Astrocyte (in vitro differentiated cells and primary cell): ENCODE measurements around the gene ZGPAT. TPM values are rescaled to one million over a fixed set of nuclear protein-coding genes. Genes with fewer than 3 reads are reported as not detected.

Source experiments
- DNase-seq: peaks from one replicate; pipeline ENCODE4 v3.0.0-alpha.2; 2010; ENCODE audit warnings: low read depth
- FAIRE-seq: peaks from 2 replicates; lab custom pipeline; 2011; peaks lifted over from hg19 to GRCh38; lab: Jason Lieb, UNC
- H2AFZ ChIP-seq: 2 replicates; pipeline ENCODE4 v1.6.0; 2012; ENCODE audit warnings: low read depth, low read length, inconsistent platforms
- H3K27ac ChIP-seq: 2 replicates; pipeline ENCODE4 v1.5.1; 2011; ENCODE audit warnings: low read depth, low read length, inconsistent platforms
- H3K27me3 ChIP-seq: 2 replicates; pipeline ENCODE4 v1.6.0; 2011; ENCODE audit warnings: low read length, inconsistent platforms; ENCODE audit not compliant: insufficient read depth
- H3K36me3 ChIP-seq: 2 replicates; pipeline ENCODE4 v1.5.1; 2011; ENCODE audit warnings: low read length, inconsistent platforms; ENCODE audit not compliant: insufficient read depth
- H3K4me1 ChIP-seq: 2 replicates; pipeline ENCODE4 v1.5.1; 2011; ENCODE audit warnings: low read length, inconsistent platforms; ENCODE audit not compliant: insufficient read depth
- H3K4me2 ChIP-seq: 2 replicates; pipeline ENCODE4 v1.6.0; 2012; ENCODE audit warnings: low read length, inconsistent platforms
- H3K4me3 ChIP-seq: 2 replicates; pipeline ENCODE4 v1.5.1; 2011; ENCODE audit warnings: low read depth, mild to moderate bottlenecking, low read length, inconsistent platforms; ENCODE audit not compliant: insufficient read depth
- H3K79me2 ChIP-seq: 2 replicates; pipeline ENCODE4 v1.6.0; 2012; ENCODE audit warnings: mild to moderate bottlenecking, low read length, inconsistent platforms; ENCODE audit not compliant: insufficient read depth
- H3K9ac ChIP-seq: 2 replicates; pipeline ENCODE4 v1.6.0; 2012; ENCODE audit warnings: mild to moderate bottlenecking, low read length, inconsistent platforms
- H3K9me3 ChIP-seq: 2 replicates; pipeline ENCODE4 v1.5.1; 2012; ENCODE audit warnings: low read depth, mild to moderate bottlenecking, low read length, inconsistent platforms; ENCODE audit not compliant: insufficient read depth
- H4K20me1 ChIP-seq: 2 replicates; pipeline ENCODE4 v1.6.0; 2012; ENCODE audit warnings: low read length, inconsistent platforms; ENCODE audit not compliant: insufficient read depth
- H3K27ac Mint-ChIP-seq: one replicate; pipeline ENCODE4 v1.8.0; 2021; ENCODE audit warnings: mild to moderate bottlenecking, mixed read lengths; ENCODE audit not compliant: unreplicated experiment
- H3K27me3 Mint-ChIP-seq: one replicate; pipeline ENCODE4 v1.8.0; 2021; ENCODE audit warnings: low read depth, mixed read lengths; ENCODE audit not compliant: unreplicated experiment
- H3K36me3 Mint-ChIP-seq: one replicate; pipeline ENCODE4 v1.8.0; 2021; ENCODE audit warnings: low read depth, mixed read lengths; ENCODE audit not compliant: unreplicated experiment
- H3K4me1 Mint-ChIP-seq: one replicate; pipeline ENCODE4 v1.8.0; 2021; ENCODE audit warnings: low read depth, mixed read lengths; ENCODE audit not compliant: unreplicated experiment
- H3K4me3 Mint-ChIP-seq: one replicate; pipeline ENCODE4 v1.8.0; 2021; ENCODE audit warnings: mild to moderate bottlenecking, moderate library complexity, mixed read lengths; ENCODE audit not compliant: unreplicated experiment
- H3K9me3 Mint-ChIP-seq: one replicate; pipeline ENCODE4 v1.8.0; 2021; ENCODE audit warnings: mild to moderate bottlenecking, mixed read lengths; ENCODE audit not compliant: unreplicated experiment
- EZH2 ChIP-seq: IDR thresholded peaks from 2 replicates; pipeline ENCODE4 v1.6.1; 2012; ENCODE audit warnings: mild to moderate bottlenecking, low read length, inconsistent platforms; ENCODE audit not compliant: insufficient read depth
- total RNA-seq: library from RNA; stranded (reverse); gene quantifications from 2 replicates; pipeline ENCODE4 v1.2.1, GENCODE V29; 2021
- TF ChIP-seq, protein P1 (sequence below): IDR thresholded peaks from 2 replicates; pipeline ENCODE4 v1.5.1; 2011; ENCODE audit warnings: low read depth, mild to moderate bottlenecking, inconsistent platforms, low read length, moderate library complexity; ENCODE audit not compliant: insufficient read depth

ZGPAT gene
- total RNA-seq, 1 donor from 2014 or later = 24.8 TPM

DNA sequence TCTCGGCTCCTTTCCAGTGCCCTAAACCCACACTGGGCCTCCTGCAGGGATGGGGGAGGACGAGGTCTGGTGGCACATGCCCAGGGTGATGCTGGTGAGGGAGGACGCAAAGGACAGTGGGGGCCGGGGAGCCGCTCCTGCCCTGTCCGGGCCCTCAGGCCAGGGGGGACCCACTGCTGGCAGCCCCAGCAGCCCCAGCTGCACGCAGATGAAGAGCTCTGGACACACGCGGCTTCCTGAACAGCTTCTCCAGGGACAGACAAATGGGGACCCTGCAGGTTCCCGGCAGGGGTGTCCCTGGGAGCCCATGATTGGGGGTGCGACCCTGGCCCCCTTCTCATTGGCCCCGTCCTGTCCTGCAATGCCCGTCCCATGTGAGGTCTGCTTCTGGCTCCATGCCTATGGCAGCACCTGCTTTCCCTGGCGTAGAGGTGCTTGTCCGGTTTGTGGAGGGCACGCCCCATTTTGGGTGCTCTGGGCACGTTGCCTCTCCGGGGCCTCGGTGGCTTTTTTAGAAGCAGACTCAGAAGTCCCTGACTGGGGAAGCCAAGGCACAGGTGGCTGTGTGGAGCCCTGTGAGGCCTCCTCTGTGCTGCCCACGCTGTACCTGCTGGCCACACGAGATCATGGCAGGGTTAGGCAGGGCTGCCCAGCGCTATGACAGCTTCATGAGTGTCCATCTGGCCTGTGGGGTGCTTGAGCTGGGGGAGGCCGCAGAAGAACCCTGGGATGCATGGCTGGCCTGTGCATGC is 26.8 kb upstream of the ZGPAT start:
- no peaks in the 10 kb centered on the region for H3K79me2 ChIP-seq
- peaks cover 3% of the 10 kb centered on the region for H3K36me3 ChIP-seq
- no peak overlapping the region for H3K9ac ChIP-seq
- no peak overlapping the region for H3K4me3 ChIP-seq
- H3K4me1 ChIP-seq = peaks cover 25% of the 10 kb centered on the region
- FAIRE-seq (no peak), DNase-seq (no peak)
- peak overlapping the region; percentile 64 for H3K27ac ChIP-seq
- H3K27me3 ChIP-seq = no peaks in the 10 kb centered on the region
- Mint-ChIP-seq H3K4me3 (no peak overlapping the region), H3K36me3 (peaks cover 8% of the 10 kb centered on the region), H3K27me3 (no peaks in the 10 kb centered on the region), H3K27ac (no peak overlapping the region), H3K9me3 (peaks cover 2% of the 10 kb centered on the region), H3K4me1 (peaks cover 5% of the 10 kb centered on the region)
- H2AFZ ChIP-seq = no peak overlapping the region
- H3K4me2 ChIP-seq = no peak overlapping the region
- TF ChIP-seq, protein P1, sequence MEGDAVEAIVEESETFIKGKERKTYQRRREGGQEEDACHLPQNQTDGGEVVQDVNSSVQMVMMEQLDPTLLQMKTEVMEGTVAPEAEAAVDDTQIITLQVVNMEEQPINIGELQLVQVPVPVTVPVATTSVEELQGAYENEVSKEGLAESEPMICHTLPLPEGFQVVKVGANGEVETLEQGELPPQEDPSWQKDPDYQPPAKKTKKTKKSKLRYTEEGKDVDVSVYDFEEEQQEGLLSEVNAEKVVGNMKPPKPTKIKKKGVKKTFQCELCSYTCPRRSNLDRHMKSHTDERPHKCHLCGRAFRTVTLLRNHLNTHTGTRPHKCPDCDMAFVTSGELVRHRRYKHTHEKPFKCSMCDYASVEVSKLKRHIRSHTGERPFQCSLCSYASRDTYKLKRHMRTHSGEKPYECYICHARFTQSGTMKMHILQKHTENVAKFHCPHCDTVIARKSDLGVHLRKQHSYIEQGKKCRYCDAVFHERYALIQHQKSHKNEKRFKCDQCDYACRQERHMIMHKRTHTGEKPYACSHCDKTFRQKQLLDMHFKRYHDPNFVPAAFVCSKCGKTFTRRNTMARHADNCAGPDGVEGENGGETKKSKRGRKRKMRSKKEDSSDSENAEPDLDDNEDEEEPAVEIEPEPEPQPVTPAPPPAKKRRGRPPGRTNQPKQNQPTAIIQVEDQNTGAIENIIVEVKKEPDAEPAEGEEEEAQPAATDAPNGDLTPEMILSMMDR = no peak
- TF ChIP-seq EZH2 = no peak
- H4K20me1 ChIP-seq = no peaks in the 10 kb centered on the region
- H3K9me3 ChIP-seq = no peaks in the 10 kb centered on the region

DNA sequence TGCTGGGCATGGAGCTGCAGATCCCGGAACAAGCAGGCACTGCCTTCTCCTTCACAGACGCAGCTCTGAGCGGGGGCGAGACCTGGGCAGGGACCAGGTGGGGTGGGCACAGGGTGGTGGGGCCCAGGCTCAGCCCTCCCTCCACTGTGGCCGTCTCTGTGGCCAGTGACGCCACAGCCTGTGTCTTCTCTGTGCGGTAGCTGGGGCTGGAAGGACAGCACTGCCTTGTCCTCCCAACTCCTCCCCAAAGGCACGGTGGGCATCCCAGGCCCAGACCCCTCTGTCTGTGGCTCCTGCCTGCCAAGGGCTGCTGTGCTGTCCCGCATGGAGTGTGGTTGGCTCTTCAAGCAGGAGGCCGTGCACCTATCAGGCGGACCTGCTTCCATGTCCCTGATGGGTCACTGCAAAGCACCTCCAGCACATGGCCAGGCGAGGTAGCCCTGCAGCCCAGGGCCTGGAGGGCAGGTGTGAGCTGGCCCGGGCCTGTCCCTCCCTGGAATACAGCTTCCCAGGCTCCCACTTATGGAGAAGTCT is 26.2 kb upstream of the ZGPAT start:
- H3K9me3 Mint-ChIP-seq = peaks cover 2% of the 10 kb centered on the region
- Histone ChIP-seq H3K79me2 (no peaks in the 10 kb centered on the region), H2AFZ (no peak overlapping the region), H3K4me3 (no peak overlapping the region), H3K4me1 (peaks cover 31% of the 10 kb centered on the region), H3K36me3 (peaks cover 3% of the 10 kb centered on the region), H3K27me3 (no peaks in the 10 kb centered on the region), H3K9me3 (no peaks in the 10 kb centered on the region), H3K9ac (no peak overlapping the region), H4K20me1 (no peaks in the 10 kb centered on the region), H3K27ac (peak overlapping the region; percentile 64), H3K4me2 (peak overlapping the region; percentile 58)
- DNase-seq (no peak), FAIRE-seq (no peak)
- TF ChIP-seq EZH2 = no peak
- TF ChIP-seq, protein P1 = no peak
- H3K36me3 Mint-ChIP-seq = peaks cover 8% of the 10 kb centered on the region
- no peak overlapping the region for H3K27ac Mint-ChIP-seq
- no peak overlapping the region for H3K4me3 Mint-ChIP-seq
- H3K4me1 Mint-ChIP-seq = peaks cover 5% of the 10 kb centered on the region
- H3K27me3 Mint-ChIP-seq = no peaks in the 10 kb centered on the region
